ENCODE measurements around the gene B3GNT8. TPM values are rescaled to one million over a fixed set of nuclear protein-coding genes. Genes with fewer than 3 reads are reported as not detected.

B3GNT8 gene
- total RNA-seq, 1 donor from 2014 or later: 3.0 TPM

DNA sequence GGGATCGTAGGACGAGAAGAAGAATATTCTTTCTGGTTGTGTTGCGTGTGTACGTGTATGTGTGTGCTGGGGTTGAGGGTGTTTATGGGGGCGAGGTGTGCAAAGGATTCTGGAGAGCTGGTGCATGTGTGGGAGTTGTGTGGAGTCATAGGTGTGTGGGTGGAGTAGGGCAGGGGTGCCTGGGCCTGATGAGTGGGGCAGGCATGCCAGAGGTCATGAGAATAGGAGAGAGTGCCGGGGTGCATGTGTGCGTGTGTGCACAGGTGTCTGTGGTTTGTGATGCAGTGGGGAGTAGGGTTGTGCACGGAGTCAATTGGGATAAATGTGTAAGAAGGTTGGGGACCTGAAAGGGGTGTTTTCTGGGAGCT, 50.2 kb downstream of the B3GNT8 start:
- FAIRE-seq (no peak), DNase-seq (ENCODE audit: low read depth) (no peak)
- Mint-ChIP-seq H3K4me3 (ENCODE audit: unreplicated experiment) (peak overlapping the region; percentile 80), H3K9me3 (ENCODE audit: unreplicated experiment) (no peaks in the 10 kb centered on the region), H3K27me3 (ENCODE audit: low read depth, unreplicated experiment) (no peaks in the 10 kb centered on the region), H3K4me1 (ENCODE audit: low read depth, unreplicated experiment) (peaks cover 8% of the 10 kb centered on the region), H3K36me3 (ENCODE audit: low read depth, unreplicated experiment) (peaks cover 5% of the 10 kb centered on the region), H3K27ac (ENCODE audit: unreplicated experiment) (peak overlapping the region; percentile 44)
- Histone ChIP-seq H3K79me2 (ENCODE audit: insufficient read depth, low read length) (no peaks in the 10 kb centered on the region), H2AFZ (ENCODE audit: low read depth, low read length) (peak overlapping the region; percentile 94), H3K27me3 (ENCODE audit: insufficient read depth, low read length) (no peaks in the 10 kb centered on the region), H3K27ac (ENCODE audit: low read depth, low read length) (no peak overlapping the region), H3K36me3 (ENCODE audit: insufficient read depth, low read length) (no peaks in the 10 kb centered on the region), H3K4me2 (ENCODE audit: low read length) (peak overlapping the region; percentile 84), H3K9me3 (ENCODE audit: insufficient read depth, low read depth, low read length) (no peaks in the 10 kb centered on the region), H4K20me1 (ENCODE audit: insufficient read depth, low read length) (no peaks in the 10 kb centered on the region), H3K4me1 (ENCODE audit: insufficient read depth, low read length) (peaks cover 20% of the 10 kb centered on the region), H3K9ac (ENCODE audit: low read length) (peak overlapping the region; percentile 74), H3K4me3 (ENCODE audit: insufficient read depth, low read depth, low read length) (peak overlapping the region; percentile 64)
- TF ChIP-seq EZH2 (IDR thresholded peaks at IDR 0.05; ENCODE audit: insufficient read depth, low read length): no peak
- TF ChIP-seq, protein P1, sequence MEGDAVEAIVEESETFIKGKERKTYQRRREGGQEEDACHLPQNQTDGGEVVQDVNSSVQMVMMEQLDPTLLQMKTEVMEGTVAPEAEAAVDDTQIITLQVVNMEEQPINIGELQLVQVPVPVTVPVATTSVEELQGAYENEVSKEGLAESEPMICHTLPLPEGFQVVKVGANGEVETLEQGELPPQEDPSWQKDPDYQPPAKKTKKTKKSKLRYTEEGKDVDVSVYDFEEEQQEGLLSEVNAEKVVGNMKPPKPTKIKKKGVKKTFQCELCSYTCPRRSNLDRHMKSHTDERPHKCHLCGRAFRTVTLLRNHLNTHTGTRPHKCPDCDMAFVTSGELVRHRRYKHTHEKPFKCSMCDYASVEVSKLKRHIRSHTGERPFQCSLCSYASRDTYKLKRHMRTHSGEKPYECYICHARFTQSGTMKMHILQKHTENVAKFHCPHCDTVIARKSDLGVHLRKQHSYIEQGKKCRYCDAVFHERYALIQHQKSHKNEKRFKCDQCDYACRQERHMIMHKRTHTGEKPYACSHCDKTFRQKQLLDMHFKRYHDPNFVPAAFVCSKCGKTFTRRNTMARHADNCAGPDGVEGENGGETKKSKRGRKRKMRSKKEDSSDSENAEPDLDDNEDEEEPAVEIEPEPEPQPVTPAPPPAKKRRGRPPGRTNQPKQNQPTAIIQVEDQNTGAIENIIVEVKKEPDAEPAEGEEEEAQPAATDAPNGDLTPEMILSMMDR (IDR thresholded peaks at IDR 0.05; ENCODE audit: insufficient read depth, low read depth, low read length): no peak

DNA sequence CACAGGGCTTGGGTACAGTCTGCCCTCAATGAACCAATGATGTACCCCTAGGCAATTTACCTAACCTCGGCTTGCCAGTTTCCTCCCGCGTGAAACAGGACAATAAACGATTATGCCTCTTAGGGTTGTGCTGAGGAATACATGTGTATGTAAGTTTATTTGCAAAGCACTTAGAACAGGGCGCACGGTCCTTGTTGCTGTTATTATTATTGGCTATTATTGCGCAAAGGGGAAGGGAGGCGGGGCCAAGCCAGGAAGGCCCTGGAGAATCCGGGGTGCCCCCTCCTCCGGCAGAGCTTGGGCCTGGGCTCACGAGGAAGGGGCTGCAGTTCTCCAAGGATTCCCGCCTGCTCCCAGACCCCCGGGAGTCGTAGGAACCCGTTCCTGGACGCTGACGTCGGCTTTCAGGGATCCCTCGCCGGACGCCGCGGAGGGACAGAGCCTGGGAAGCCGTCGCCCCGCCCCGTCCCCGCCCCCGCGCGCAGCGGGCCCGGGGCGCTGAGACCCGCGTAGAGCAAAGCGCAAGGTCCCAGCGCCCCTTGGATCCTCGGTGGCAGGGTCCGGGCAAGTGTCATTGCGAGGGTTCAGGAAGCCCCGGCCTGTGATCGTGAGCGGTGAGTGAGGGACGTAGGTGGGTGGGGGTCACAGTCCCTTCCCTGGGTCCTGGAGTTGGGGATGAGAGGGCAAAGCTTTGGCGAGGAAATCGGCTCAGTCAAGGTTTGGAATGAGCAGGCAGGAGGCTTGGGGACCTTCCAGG, 50.8 kb downstream of the B3GNT8 start, which contains the start of gene TMEM91:
Gene TMEM91, plus strand, starts transcription at position 293 of the 757 bp plus-strand sequence. CDS start 1,777 bp downstream, outside the sequence.
- H3K4me1 Mint-ChIP-seq (ENCODE audit: low read depth, unreplicated experiment): peaks cover 8% of the 10 kb centered on the region
- no peaks in the 10 kb centered on the region for H3K27me3 Mint-ChIP-seq (ENCODE audit: low read depth, unreplicated experiment)
- Histone ChIP-seq H3K4me1 (ENCODE audit: insufficient read depth, low read length) (peaks cover 20% of the 10 kb centered on the region), H3K4me2 (ENCODE audit: low read length) (peak within 1 kb of the TSS; percentile 84), H3K4me3 (ENCODE audit: insufficient read depth, low read depth, low read length) (peak within 1 kb of the TSS; percentile 64), H4K20me1 (ENCODE audit: insufficient read depth, low read length) (no peaks in the 10 kb centered on the region), H3K36me3 (ENCODE audit: insufficient read depth, low read length) (no peaks in the 10 kb centered on the region), H2AFZ (ENCODE audit: low read depth, low read length) (peak within 1 kb of the TSS; percentile 94), H3K27me3 (ENCODE audit: insufficient read depth, low read length) (no peaks in the 10 kb centered on the region), H3K9ac (ENCODE audit: low read length) (peak within 1 kb of the TSS; percentile 74), H3K9me3 (ENCODE audit: insufficient read depth, low read depth, low read length) (no peaks in the 10 kb centered on the region), H3K27ac (ENCODE audit: low read depth, low read length) (no peak within 1 kb of the TSS), H3K79me2 (ENCODE audit: insufficient read depth, low read length) (no peaks in the 10 kb centered on the region)
- H3K27ac Mint-ChIP-seq (ENCODE audit: unreplicated experiment): peak within 1 kb of the TSS; percentile 44
- no peak for TF ChIP-seq EZH2 (IDR thresholded peaks at IDR 0.05; ENCODE audit: insufficient read depth, low read length)
- TF ChIP-seq, protein P1 (IDR thresholded peaks at IDR 0.05; ENCODE audit: insufficient read depth, low read depth, low read length): no peak
- H3K36me3 Mint-ChIP-seq (ENCODE audit: low read depth, unreplicated experiment): peaks cover 5% of the 10 kb centered on the region
- no peak for FAIRE-seq
- H3K4me3 Mint-ChIP-seq (ENCODE audit: unreplicated experiment): peak within 1 kb of the TSS; percentile 80
- no peaks in the 10 kb centered on the region for H3K9me3 Mint-ChIP-seq (ENCODE audit: unreplicated experiment)
- DNase-seq (ENCODE audit: low read depth): no peak

Other genes with a start within 250 kb of the B3GNT8 start
- gene CYP2S1, start 234.2 kb downstream of the B3GNT8 start, total RNA-seq: 6.2 and 11.1 TPM in 2 replicates
- 134 and 156 TPM in 2 replicates for gene AXL, start 208.2 kb downstream of the B3GNT8 start, total RNA-seq
- gene HNRNPUL1, start 163.0 kb downstream of the B3GNT8 start, total RNA-seq: 164 and 174 TPM in 2 replicates
- gene CCDC97, start 117.2 kb downstream of the B3GNT8 start, total RNA-seq: 15.2 and 18.1 TPM in 2 replicates
- gene TGFB1, start 73.5 kb downstream of the B3GNT8 start, total RNA-seq: 155 and 199 TPM in 2 replicates
- 5.5 and 5.9 TPM in 2 replicates for gene B9D2, start 63.2 kb downstream of the B3GNT8 start, total RNA-seq
- gene TMEM91, start 50.8 kb downstream of the B3GNT8 start, total RNA-seq: 7.4 and 8.9 TPM in 2 replicates
- gene EXOSC5, start 30.0 kb downstream of the B3GNT8 start, total RNA-seq: 18.3 and 19.8 TPM in 2 replicates
- gene BCKDHA, start 29.6 kb downstream of the B3GNT8 start, total RNA-seq: 9.2 and 9.8 TPM in 2 replicates
- 57.5 and 60.3 TPM in 2 replicates for gene DMAC2, start 12.5 kb upstream of the B3GNT8 start, total RNA-seq
- gene ERICH4, start 15.8 kb upstream of the B3GNT8 start, total RNA-seq: not detected in 2 replicates
- gene CEACAM21, start 148.8 kb upstream of the B3GNT8 start, total RNA-seq: 2.1 and 2.4 TPM in 2 replicates
- not detected in 2 replicates for gene CEACAM4, start 199.7 kb upstream of the B3GNT8 start, total RNA-seq

All from astrocyte (in vitro differentiated cells and primary cell).